ENCODE data around the gene PCK1. TPM values are rescaled to one million over a fixed set of nuclear protein-coding genes. Genes with fewer than 3 reads are reported as not detected.

The PCK1 gene
- total and polyA plus RNA-seq, 2 experiments from 2014 or later, result not detected

DNA sequence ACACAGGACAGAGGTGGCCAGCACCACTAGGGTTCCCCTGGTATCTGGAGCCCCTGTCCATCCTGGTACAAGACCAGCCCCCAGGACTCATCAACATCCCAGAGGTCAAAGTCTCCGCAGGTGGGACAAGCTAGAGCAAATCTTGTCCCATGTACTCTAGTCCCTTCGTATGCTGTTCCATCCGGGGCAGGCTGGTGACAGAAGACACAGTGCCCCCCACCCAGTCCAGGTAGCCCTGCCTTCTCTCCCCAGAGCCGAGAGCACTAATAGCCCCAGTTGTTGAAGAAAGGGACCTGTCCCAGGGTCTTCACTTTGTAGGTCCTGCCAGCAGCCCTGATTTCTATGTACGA, 21.1 kb downstream of the PCK1 start (continued):
- TF ChIP-seq, protein P1, sequence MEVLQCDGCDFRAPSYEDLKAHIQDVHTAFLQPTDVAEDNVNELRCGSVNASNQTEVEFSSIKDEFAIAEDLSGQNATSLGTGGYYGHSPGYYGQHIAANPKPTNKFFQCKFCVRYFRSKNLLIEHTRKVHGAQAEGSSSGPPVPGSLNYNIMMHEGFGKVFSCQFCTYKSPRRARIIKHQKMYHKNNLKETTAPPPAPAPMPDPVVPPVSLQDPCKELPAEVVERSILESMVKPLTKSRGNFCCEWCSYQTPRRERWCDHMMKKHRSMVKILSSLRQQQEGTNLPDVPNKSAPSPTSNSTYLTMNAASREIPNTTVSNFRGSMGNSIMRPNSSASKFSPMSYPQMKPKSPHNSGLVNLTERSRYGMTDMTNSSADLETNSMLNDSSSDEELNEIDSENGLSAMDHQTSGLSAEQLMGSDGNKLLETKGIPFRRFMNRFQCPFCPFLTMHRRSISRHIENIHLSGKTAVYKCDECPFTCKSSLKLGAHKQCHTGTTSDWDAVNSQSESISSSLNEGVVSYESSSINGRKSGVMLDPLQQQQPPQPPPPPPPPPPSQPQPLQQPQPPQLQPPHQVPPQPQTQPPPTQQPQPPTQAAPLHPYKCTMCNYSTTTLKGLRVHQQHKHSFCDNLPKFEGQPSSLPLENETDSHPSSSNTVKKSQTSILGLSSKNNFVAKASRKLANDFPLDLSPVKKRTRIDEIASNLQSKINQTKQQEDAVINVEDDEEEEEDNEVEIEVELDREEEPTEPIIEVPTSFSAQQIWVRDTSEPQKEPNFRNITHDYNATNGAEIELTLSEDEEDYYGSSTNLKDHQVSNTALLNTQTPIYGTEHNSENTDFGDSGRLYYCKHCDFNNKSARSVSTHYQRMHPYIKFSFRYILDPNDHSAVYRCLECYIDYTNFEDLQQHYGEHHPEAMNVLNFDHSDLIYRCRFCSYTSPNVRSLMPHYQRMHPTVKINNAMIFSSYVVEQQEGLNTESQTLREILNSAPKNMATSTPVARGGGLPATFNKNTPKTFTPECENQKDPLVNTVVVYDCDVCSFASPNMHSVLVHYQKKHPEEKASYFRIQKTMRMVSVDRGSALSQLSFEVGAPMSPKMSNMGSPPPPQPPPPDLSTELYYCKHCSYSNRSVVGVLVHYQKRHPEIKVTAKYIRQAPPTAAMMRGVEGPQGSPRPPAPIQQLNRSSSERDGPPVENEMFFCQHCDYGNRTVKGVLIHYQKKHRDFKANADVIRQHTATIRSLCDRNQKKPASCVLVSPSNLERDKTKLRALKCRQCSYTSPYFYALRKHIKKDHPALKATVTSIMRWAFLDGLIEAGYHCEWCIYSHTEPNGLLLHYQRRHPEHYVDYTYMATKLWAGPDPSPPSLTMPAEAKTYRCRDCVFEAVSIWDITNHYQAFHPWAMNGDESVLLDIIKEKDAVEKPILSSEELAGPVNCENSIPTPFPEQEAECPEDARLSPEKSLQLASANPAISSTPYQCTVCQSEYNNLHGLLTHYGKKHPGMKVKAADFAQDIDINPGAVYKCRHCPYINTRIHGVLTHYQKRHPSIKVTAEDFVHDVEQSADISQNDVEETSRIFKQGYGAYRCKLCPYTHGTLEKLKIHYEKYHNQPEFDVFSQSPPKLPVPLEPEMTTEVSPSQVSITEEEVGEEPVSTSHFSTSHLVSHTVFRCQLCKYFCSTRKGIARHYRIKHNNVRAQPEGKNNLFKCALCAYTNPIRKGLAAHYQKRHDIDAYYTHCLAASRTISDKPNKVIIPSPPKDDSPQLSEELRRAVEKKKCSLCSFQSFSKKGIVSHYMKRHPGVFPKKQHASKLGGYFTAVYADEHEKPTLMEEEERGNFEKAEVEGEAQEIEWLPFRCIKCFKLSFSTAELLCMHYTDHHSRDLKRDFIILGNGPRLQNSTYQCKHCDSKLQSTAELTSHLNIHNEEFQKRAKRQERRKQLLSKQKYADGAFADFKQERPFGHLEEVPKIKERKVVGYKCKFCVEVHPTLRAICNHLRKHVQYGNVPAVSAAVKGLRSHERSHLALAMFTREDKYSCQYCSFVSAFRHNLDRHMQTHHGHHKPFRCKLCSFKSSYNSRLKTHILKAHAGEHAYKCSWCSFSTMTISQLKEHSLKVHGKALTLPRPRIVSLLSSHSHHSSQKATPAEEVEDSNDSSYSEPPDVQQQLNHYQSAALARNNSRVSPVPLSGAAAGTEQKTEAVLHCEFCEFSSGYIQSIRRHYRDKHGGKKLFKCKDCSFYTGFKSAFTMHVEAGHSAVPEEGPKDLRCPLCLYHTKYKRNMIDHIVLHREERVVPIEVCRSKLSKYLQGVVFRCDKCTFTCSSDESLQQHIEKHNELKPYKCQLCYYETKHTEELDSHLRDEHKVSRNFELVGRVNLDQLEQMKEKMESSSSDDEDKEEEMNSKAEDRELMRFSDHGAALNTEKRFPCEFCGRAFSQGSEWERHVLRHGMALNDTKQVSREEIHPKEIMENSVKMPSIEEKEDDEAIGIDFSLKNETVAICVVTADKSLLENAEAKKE (CRISPR knock-in tag; IDR thresholded peaks at IDR 0.05), result no peak
- TF ChIP-seq ZNF331 (CRISPR knock-in tag; IDR thresholded peaks at IDR 0.05; ENCODE audit: low read depth), result no peak
- no peak for TF ChIP-seq NANOG (IDR thresholded peaks at IDR 0.05; ENCODE audit: borderline replicate concordance)
- TF ChIP-seq EZH2phosphoT487 (IDR thresholded peaks at IDR 0.05; ENCODE audit: unreplicated experiment), result no peak
- TF ChIP-seq ZNF114 (CRISPR knock-in tag; IDR thresholded peaks at IDR 0.05), result no peak
- no peak for TF ChIP-seq JUNB (IDR thresholded peaks at IDR 0.05; ENCODE audit: unreplicated experiment)

DNA sequence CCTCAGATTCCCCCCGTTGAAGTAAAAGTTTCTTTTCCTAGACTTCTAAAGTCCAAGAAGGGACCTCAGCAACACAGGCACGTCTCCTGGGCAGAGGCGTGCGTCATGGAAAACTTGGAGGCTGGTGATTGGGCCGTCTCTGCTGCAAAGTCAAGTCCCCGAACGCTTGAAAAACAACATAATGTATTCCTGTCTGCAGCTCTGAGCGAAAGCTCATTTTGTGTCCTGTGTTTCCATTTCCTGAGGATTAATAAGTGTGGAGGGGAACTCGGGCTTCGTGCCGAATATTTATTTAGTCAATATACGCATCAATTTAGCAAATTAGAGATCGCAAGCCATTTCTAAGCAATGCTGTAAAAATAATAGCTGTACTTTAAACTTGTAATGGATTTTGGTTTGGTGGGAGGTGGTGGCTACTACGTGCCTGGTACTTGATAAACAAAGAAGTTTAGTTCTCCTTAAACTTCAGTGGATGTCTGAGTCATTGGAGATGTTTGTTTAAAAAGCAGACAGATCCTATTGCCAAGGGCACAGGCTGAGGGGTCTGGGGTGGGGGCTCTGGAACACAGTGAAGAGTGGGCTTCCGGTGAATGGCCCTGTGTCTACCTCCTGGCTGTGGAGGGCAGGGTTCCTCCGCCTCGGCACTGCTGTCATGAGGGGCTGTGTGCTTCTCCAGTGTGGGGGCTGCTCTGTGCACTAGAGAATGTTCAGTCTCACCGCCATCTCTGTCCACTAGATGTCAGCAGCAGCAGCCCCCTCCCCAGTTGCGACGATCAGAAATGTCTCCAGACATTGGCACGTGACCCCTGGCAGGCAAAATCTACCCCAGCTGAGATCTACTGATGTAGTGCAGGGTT, 21.8 kb downstream of the PCK1 start:
- H3K27me3 Mint-ChIP-seq (ENCODE audit: insufficient read depth, low read depth, poor library complexity), result peaks cover 27% of the 10 kb centered on the region
- no peak overlapping the region for H3K27ac Mint-ChIP-seq
- Histone ChIP-seq H3K4me3 (no peak overlapping the region), H3K4me2 (no peak overlapping the region), H4K20me1 (replicated peaks; ENCODE audit: insufficient read depth) (no peaks in the 10 kb centered on the region), H3F3A (replicated peaks; ENCODE audit: low read depth) (no peaks in the 10 kb centered on the region), H3K36me3 (ENCODE audit: insufficient read depth) (no peaks in the 10 kb centered on the region), H2AFZ (peak overlapping the region; percentile 85; the same call in 1 of the 2 replicates), H3K9me2 (ENCODE audit: insufficient read depth) (no peaks in the 10 kb centered on the region), H3K79me2 (replicated peaks; ENCODE audit: insufficient read depth) (no peaks in the 10 kb centered on the region), H3K27me3 (ENCODE audit: insufficient read depth) (no peaks in the 10 kb centered on the region), H3K4me1 (ENCODE audit: insufficient read depth) (no peaks in the 10 kb centered on the region), H3K27ac (ENCODE audit: low read depth) (no peak overlapping the region)
- ATAC-seq, result peak; percentile 90
- peaks cover 6% of the 10 kb centered on the region; the same call in 2 of the 3 replicates for H3K9me3 Mint-ChIP-seq
- no peaks in the 10 kb centered on the region for H3K36me3 Mint-ChIP-seq (ENCODE audit: low read depth)
- peak; percentile 67 for DNase-seq (ENCODE audit: low spot score)
- TF ChIP-seq, protein P2, sequence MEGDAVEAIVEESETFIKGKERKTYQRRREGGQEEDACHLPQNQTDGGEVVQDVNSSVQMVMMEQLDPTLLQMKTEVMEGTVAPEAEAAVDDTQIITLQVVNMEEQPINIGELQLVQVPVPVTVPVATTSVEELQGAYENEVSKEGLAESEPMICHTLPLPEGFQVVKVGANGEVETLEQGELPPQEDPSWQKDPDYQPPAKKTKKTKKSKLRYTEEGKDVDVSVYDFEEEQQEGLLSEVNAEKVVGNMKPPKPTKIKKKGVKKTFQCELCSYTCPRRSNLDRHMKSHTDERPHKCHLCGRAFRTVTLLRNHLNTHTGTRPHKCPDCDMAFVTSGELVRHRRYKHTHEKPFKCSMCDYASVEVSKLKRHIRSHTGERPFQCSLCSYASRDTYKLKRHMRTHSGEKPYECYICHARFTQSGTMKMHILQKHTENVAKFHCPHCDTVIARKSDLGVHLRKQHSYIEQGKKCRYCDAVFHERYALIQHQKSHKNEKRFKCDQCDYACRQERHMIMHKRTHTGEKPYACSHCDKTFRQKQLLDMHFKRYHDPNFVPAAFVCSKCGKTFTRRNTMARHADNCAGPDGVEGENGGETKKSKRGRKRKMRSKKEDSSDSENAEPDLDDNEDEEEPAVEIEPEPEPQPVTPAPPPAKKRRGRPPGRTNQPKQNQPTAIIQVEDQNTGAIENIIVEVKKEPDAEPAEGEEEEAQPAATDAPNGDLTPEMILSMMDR (conservative IDR thresholded peaks at IDR 0.05; ENCODE audit: low read depth in 2 of 2), result peak; percentile 63 to 76
- no peak for TF ChIP-seq ZNF331 (CRISPR knock-in tag; IDR thresholded peaks at IDR 0.05; ENCODE audit: low read depth)
- TF ChIP-seq POLR2AphosphoS5 (IDR thresholded peaks at IDR 0.05; ENCODE audit: low read depth), result no peak
- no peak for TF ChIP-seq EZH2 (IDR thresholded peaks at IDR 0.05; ENCODE audit: low read depth, unreplicated experiment)
- TF ChIP-seq, protein P3, sequence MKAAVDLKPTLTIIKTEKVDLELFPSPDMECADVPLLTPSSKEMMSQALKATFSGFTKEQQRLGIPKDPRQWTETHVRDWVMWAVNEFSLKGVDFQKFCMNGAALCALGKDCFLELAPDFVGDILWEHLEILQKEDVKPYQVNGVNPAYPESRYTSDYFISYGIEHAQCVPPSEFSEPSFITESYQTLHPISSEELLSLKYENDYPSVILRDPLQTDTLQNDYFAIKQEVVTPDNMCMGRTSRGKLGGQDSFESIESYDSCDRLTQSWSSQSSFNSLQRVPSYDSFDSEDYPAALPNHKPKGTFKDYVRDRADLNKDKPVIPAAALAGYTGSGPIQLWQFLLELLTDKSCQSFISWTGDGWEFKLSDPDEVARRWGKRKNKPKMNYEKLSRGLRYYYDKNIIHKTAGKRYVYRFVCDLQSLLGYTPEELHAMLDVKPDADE (IDR thresholded peaks at IDR 0.05), result no peak
- TF ChIP-seq, protein P4, sequence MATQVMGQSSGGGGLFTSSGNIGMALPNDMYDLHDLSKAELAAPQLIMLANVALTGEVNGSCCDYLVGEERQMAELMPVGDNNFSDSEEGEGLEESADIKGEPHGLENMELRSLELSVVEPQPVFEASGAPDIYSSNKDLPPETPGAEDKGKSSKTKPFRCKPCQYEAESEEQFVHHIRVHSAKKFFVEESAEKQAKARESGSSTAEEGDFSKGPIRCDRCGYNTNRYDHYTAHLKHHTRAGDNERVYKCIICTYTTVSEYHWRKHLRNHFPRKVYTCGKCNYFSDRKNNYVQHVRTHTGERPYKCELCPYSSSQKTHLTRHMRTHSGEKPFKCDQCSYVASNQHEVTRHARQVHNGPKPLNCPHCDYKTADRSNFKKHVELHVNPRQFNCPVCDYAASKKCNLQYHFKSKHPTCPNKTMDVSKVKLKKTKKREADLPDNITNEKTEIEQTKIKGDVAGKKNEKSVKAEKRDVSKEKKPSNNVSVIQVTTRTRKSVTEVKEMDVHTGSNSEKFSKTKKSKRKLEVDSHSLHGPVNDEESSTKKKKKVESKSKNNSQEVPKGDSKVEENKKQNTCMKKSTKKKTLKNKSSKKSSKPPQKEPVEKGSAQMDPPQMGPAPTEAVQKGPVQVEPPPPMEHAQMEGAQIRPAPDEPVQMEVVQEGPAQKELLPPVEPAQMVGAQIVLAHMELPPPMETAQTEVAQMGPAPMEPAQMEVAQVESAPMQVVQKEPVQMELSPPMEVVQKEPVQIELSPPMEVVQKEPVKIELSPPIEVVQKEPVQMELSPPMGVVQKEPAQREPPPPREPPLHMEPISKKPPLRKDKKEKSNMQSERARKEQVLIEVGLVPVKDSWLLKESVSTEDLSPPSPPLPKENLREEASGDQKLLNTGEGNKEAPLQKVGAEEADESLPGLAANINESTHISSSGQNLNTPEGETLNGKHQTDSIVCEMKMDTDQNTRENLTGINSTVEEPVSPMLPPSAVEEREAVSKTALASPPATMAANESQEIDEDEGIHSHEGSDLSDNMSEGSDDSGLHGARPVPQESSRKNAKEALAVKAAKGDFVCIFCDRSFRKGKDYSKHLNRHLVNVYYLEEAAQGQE (IDR thresholded peaks at IDR 0.05; ENCODE audit: unreplicated experiment), result no peak
- peaks cover 14% of the 10 kb centered on the region for H3K4me1 Mint-ChIP-seq
- H3K4me3 Mint-ChIP-seq, result no peak overlapping the region
